ENCODE data around the gene KIAA0319L. TPM values are rescaled to one million over a fixed set of nuclear protein-coding genes. Genes with fewer than 3 reads are reported as not detected.

KIAA0319L gene
- polyA plus RNA-seq, 1 donor from 2014 or later: 38.1 TPM

- no peaks in the 10 kb centered on the region for H3K9me2 ChIP-seq (ENCODE audit: insufficient read depth, low read length)
- H3K36me3 ChIP-seq (ENCODE audit: insufficient read depth, low read length): no peaks in the 10 kb centered on the region
- no peaks in the 10 kb centered on the region for H3K9me3 ChIP-seq (ENCODE audit: low read length)
- no peaks in the 10 kb centered on the region for H4K20me1 ChIP-seq (ENCODE audit: insufficient read depth)
- no peaks in the 10 kb centered on the region for H3F3A ChIP-seq (ENCODE audit: insufficient read depth, low read length, poor library complexity, severe bottlenecking)
- peaks cover 33% of the 10 kb centered on the region for H3K27me3 ChIP-seq (ENCODE audit: insufficient read depth, low read depth, low read length)
- no peak for TF ChIP-seq POLR2AphosphoS5 (IDR thresholded peaks at IDR 0.05)
- TF ChIP-seq SMC3 (conservative IDR thresholded peaks at IDR 0.05; ENCODE audit: poor library complexity): no peak
- no peak for TF ChIP-seq EP300 (conservative IDR thresholded peaks at IDR 0.05; ENCODE audit: poor library complexity, severe bottlenecking)
- TF ChIP-seq MXI1 (conservative IDR thresholded peaks at IDR 0.05; ENCODE audit: poor library complexity, severe bottlenecking): no peak
- no peak for TF ChIP-seq CTCF (IDR thresholded peaks at IDR 0.05; ENCODE audit: poor library complexity, severe bottlenecking)
- no peak for TF ChIP-seq EZH2 (IDR thresholded peaks at IDR 0.05; ENCODE audit: borderline replicate concordance, insufficient read depth, low read length, poor library complexity, severe bottlenecking)
- TF ChIP-seq TAF1 (IDR thresholded peaks at IDR 0.05; ENCODE audit: low read depth): no peak
- no peak for TF ChIP-seq RAD21 (conservative IDR thresholded peaks at IDR 0.05)
- TF ChIP-seq REST (IDR thresholded peaks at IDR 0.05; ENCODE audit: borderline replicate concordance): no peak
- H3K4me2 ChIP-seq (ENCODE audit: low read length): no peak overlapping the region
- H3K9ac ChIP-seq (ENCODE audit: low read length): no peak overlapping the region
- no peak overlapping the region for H2AFZ ChIP-seq (ENCODE audit: low read depth, low read length)
- H3K27ac ChIP-seq (ENCODE audit: low read length): no peak overlapping the region
- H3K79me2 ChIP-seq (replicated peaks; ENCODE audit: insufficient read depth, low read length): no peaks in the 10 kb centered on the region
- no peak overlapping the region for H3K4me3 ChIP-seq (ENCODE audit: low read length)
These were observed 10.8 kb upstream of the KIAA0319L start for GRCh38 chr1:35567947-35568558.

GRCh38 chr1:35565742-35566133 is 8.5 kb upstream of the KIAA0319L start:
- H3K36me3 ChIP-seq (ENCODE audit: insufficient read depth, low read length): no peaks in the 10 kb centered on the region
- no peaks in the 10 kb centered on the region for H3K9me3 ChIP-seq (ENCODE audit: low read length)
- H2AFZ ChIP-seq (ENCODE audit: low read depth, low read length): no peak overlapping the region
- no peaks in the 10 kb centered on the region for H4K20me1 ChIP-seq (ENCODE audit: insufficient read depth)
- no peaks in the 10 kb centered on the region for H3K79me2 ChIP-seq (replicated peaks; ENCODE audit: insufficient read depth, low read length)
- H3K9me2 ChIP-seq (ENCODE audit: insufficient read depth, low read length): no peaks in the 10 kb centered on the region
- no peak overlapping the region for H3K9ac ChIP-seq (ENCODE audit: low read length)
- peaks cover 11% of the 10 kb centered on the region for H3K27me3 ChIP-seq (ENCODE audit: insufficient read depth, low read depth, low read length)
- H3K4me3 ChIP-seq (ENCODE audit: low read length): no peak overlapping the region
- TF ChIP-seq TAF1 (IDR thresholded peaks at IDR 0.05; ENCODE audit: low read depth) (no peak), EP300 (conservative IDR thresholded peaks at IDR 0.05; ENCODE audit: poor library complexity, severe bottlenecking) (no peak), CTCF (IDR thresholded peaks at IDR 0.05; ENCODE audit: poor library complexity, severe bottlenecking) (no peak), RAD21 (conservative IDR thresholded peaks at IDR 0.05) (no peak), MXI1 (conservative IDR thresholded peaks at IDR 0.05; ENCODE audit: poor library complexity, severe bottlenecking) (no peak), REST (IDR thresholded peaks at IDR 0.05; ENCODE audit: borderline replicate concordance) (no peak), POLR2AphosphoS5 (IDR thresholded peaks at IDR 0.05) (no peak), EZH2 (IDR thresholded peaks at IDR 0.05; ENCODE audit: borderline replicate concordance, insufficient read depth, low read length, poor library complexity, severe bottlenecking) (no peak), SMC3 (conservative IDR thresholded peaks at IDR 0.05; ENCODE audit: poor library complexity) (no peak)
- no peak overlapping the region for H3K4me2 ChIP-seq (ENCODE audit: low read length)
- H3K27ac ChIP-seq (ENCODE audit: low read length): no peak overlapping the region
- no peaks in the 10 kb centered on the region for H3F3A ChIP-seq (ENCODE audit: insufficient read depth, low read length, poor library complexity, severe bottlenecking)
